Activated CD4-positive, alpha-beta memory T cell treated with anti-CD3 and anti-CD28 coated beads for 36 hours (primary cell): ENCODE data around the gene CHRDL2. TPM values are rescaled to one million over a fixed set of nuclear protein-coding genes. Genes with fewer than 3 reads are reported as not detected.
"Not testable (repeated sequence)": the region's sequence is repeated elsewhere in the genome, so short reads cannot be mapped to it uniquely, and the experiment has no call there.

Source experiments
- CTCF ChIA-PET: fragments of 350-600 bp; sonication (Branson Sonifier 250); formaldehyde crosslinking; loops from one replicate; lab custom pipeline; 2021; ENCODE audit warnings: antibody characterized with exemption, inconsistent platforms; lab: Charles Lee
- POLR2A ChIA-PET: fragments of 350-600 bp; sonication (Branson Sonifier 250); formaldehyde crosslinking; loops from one replicate; lab custom pipeline; 2021; ENCODE audit warnings: antibody characterized with exemption; lab: Charles Lee
- DNase-seq: peaks from one replicate; pipeline ENCODE4 v3.0.0-alpha.2; 2020
- H3K27ac Mint-ChIP-seq: one replicate; pipeline ENCODE4 v1.8.0; 2021; ENCODE audit warnings: mixed read lengths
- H3K27me3 Mint-ChIP-seq: one replicate; pipeline ENCODE4 v1.8.0; 2021; ENCODE audit warnings: mixed read lengths
- H3K36me3 Mint-ChIP-seq: one replicate; pipeline ENCODE4 v1.8.0; 2021; ENCODE audit warnings: mixed read lengths
- H3K4me1 Mint-ChIP-seq: one replicate; pipeline ENCODE4 v1.8.0; 2021; ENCODE audit warnings: low read depth, mixed read lengths
- H3K4me3 Mint-ChIP-seq: one replicate; pipeline ENCODE4 v1.8.0; 2021; ENCODE audit warnings: mild to moderate bottlenecking, mixed read lengths
- H3K9me3 Mint-ChIP-seq: one replicate; pipeline ENCODE4 v1.8.0; 2021; ENCODE audit warnings: mixed read lengths
- intact Hi-C: fragments of 100-400 bp; cut with micrococcal nuclease; formaldehyde crosslinking; loops from one replicate; pipeline ENCODE4 v1.15.1; 2023
- total RNA-seq, 2 experiments: library from RNA; stranded (reverse); gene quantifications; one replicate each; pipeline ENCODE4 v1.2.3, GENCODE V29; 2021

Gene CHRDL2
- total RNA-seq, 2 experiments from 2014 or later: not detected

- no peak for DNase-seq
- CTCF ChIA-PET: interaction anchor here (1.4 kb wide), 1 partner anchor 31 kb away, joined by 3 read pairs; no protein-coding TSS in a partner anchor
- intact Hi-C loops: no loop called here
- H3K27me3 Mint-ChIP-seq: no peaks in the 10 kb centered on the region
- POLR2A ChIA-PET: no interaction called here
- H3K4me3 Mint-ChIP-seq: no peak overlapping the region
- H3K36me3 Mint-ChIP-seq: no peaks in the 10 kb centered on the region
- H3K9me3 Mint-ChIP-seq: no peaks in the 10 kb centered on the region
- H3K27ac Mint-ChIP-seq: no peak overlapping the region
- no peaks in the 10 kb centered on the region for H3K4me1 Mint-ChIP-seq
Observed at GRCh38 chr11:74671520-74672196, 59.6 kb downstream of the CHRDL2 start.

- no peak overlapping the region for H3K27ac Mint-ChIP-seq
- ChIA-PET CTCF (interaction anchor here (1.0 kb wide), 1 partner anchor 56 kb away, joined by 3 read pairs; no protein-coding TSS in a partner anchor), POLR2A (no interaction called here)
- no peak for DNase-seq
- no peaks in the 10 kb centered on the region for H3K36me3 Mint-ChIP-seq
- no peaks in the 10 kb centered on the region for H3K9me3 Mint-ChIP-seq
- intact Hi-C loops: no loop called here
- H3K4me1 Mint-ChIP-seq: no peaks in the 10 kb centered on the region
- no peaks in the 10 kb centered on the region for H3K27me3 Mint-ChIP-seq
- H3K4me3 Mint-ChIP-seq: no peak overlapping the region
Observed at GRCh38 chr11:74670171-74670570, 61.1 kb downstream of the CHRDL2 start.

GRCh38 chr11:74669211-74670160 lies 61.7 kb downstream of the CHRDL2 start:
- ChIA-PET POLR2A (no interaction called here), CTCF (no interaction called here)
- Mint-ChIP-seq H3K4me3 (no peak overlapping the region), H3K27me3 (no peaks in the 10 kb centered on the region), H3K27ac (no peak overlapping the region), H3K36me3 (no peaks in the 10 kb centered on the region), H3K9me3 (no peaks in the 10 kb centered on the region), H3K4me1 (no peaks in the 10 kb centered on the region)
- DNase-seq: no peak
- intact Hi-C loops: no loop called here

- ChIA-PET CTCF (no interaction called here), POLR2A (no interaction called here)
- peaks cover 26% of the 10 kb centered on the region for H3K36me3 Mint-ChIP-seq
- no peaks in the 10 kb centered on the region for H3K27me3 Mint-ChIP-seq
- no peak overlapping the region for H3K27ac Mint-ChIP-seq
- no peak for DNase-seq
- H3K4me3 Mint-ChIP-seq: no peak overlapping the region
- peaks cover 18% of the 10 kb centered on the region for H3K9me3 Mint-ChIP-seq
- no peaks in the 10 kb centered on the region for H3K4me1 Mint-ChIP-seq
- intact Hi-C loops: no loop called here
Observed at GRCh38 chr11:74663315-74663714, 67.9 kb downstream of the CHRDL2 start.

- ChIA-PET CTCF (interaction anchor here (0.5 kb wide), 1 partner anchor 1270 kb away, joined by 3 read pairs; no protein-coding TSS in a partner anchor), POLR2A (no interaction called here)
- peaks cover 32% of the 10 kb centered on the region for H3K36me3 Mint-ChIP-seq
- H3K4me1 Mint-ChIP-seq: no peaks in the 10 kb centered on the region
- peaks cover 23% of the 10 kb centered on the region for H3K9me3 Mint-ChIP-seq
- H3K27ac Mint-ChIP-seq: no peak overlapping the region
- intact Hi-C loops: no loop called here
- H3K4me3 Mint-ChIP-seq: no peak overlapping the region
- no peak for DNase-seq
- no peaks in the 10 kb centered on the region for H3K27me3 Mint-ChIP-seq
Observed at GRCh38 chr11:74662487-74663103, 68.6 kb downstream of the CHRDL2 start.

GRCh38 chr11:74659124-74659523 lies 72.1 kb downstream of the CHRDL2 start:
- H3K4me1 Mint-ChIP-seq, CTCF ChIA-PET, intact Hi-C loops, POLR2A ChIA-PET, DNase-seq, H3K27me3 Mint-ChIP-seq, H3K4me3 Mint-ChIP-seq, H3K27ac Mint-ChIP-seq: not testable (repeated sequence)
- Mint-ChIP-seq H3K36me3 (peaks cover 40% of the 10 kb centered on the region), H3K9me3 (peaks cover 23% of the 10 kb centered on the region)

GRCh38 chr11:74654976-74655375 lies 76.2 kb downstream of the CHRDL2 start:
- DNase-seq: no peak
- ChIA-PET POLR2A (no interaction called here), CTCF (no interaction called here)
- Mint-ChIP-seq H3K4me1 (no peaks in the 10 kb centered on the region), H3K4me3 (no peak overlapping the region), H3K27ac (no peak overlapping the region), H3K27me3 (no peaks in the 10 kb centered on the region), H3K36me3 (peaks cover 53% of the 10 kb centered on the region), H3K9me3 (peaks cover 18% of the 10 kb centered on the region)
- intact Hi-C loops: no loop called here

- Mint-ChIP-seq H3K27ac (no peak overlapping the region), H3K9me3 (no peaks in the 10 kb centered on the region), H3K36me3 (peaks cover 45% of the 10 kb centered on the region), H3K27me3 (no peaks in the 10 kb centered on the region), H3K4me3 (no peak overlapping the region), H3K4me1 (no peaks in the 10 kb centered on the region)
- intact Hi-C loops: no loop called here
- DNase-seq: no peak
- CTCF ChIA-PET: no interaction called here
- POLR2A ChIA-PET: no interaction called here
Observed at GRCh38 chr11:74650498-74650897, 80.7 kb downstream of the CHRDL2 start.

- intact Hi-C loops: no loop called here
- H3K4me3 Mint-ChIP-seq: no peak overlapping the region
- H3K27me3 Mint-ChIP-seq: no peaks in the 10 kb centered on the region
- no peak for DNase-seq
- ChIA-PET CTCF (no interaction called here), POLR2A (no interaction called here)
- no peaks in the 10 kb centered on the region for H3K4me1 Mint-ChIP-seq
- H3K9me3 Mint-ChIP-seq: no peaks in the 10 kb centered on the region
- H3K36me3 Mint-ChIP-seq: peaks cover 50% of the 10 kb centered on the region
- H3K27ac Mint-ChIP-seq: no peak overlapping the region
Observed at GRCh38 chr11:74648894-74649293, 82.3 kb downstream of the CHRDL2 start.

- Mint-ChIP-seq H3K27ac (no peak overlapping the region), H3K4me3 (no peak overlapping the region), H3K4me1 (no peaks in the 10 kb centered on the region), H3K27me3 (no peaks in the 10 kb centered on the region), H3K9me3 (no peaks in the 10 kb centered on the region), H3K36me3 (peaks cover 52% of the 10 kb centered on the region)
- intact Hi-C loops: no loop called here
- ChIA-PET CTCF (no interaction called here), POLR2A (no interaction called here)
- DNase-seq: no peak
Observed at GRCh38 chr11:74647831-74648230, 83.4 kb downstream of the CHRDL2 start.

- H3K36me3 Mint-ChIP-seq: peaks cover 53% of the 10 kb centered on the region
- ChIA-PET POLR2A (no interaction called here), CTCF (no interaction called here)
Observed at GRCh38 chr11:74647404-74647803, 83.8 kb downstream of the CHRDL2 start.

GRCh38 chr11:74646954-74647353 lies 84.3 kb downstream of the CHRDL2 start:
- no peak overlapping the region for H3K27ac Mint-ChIP-seq
- no peak overlapping the region for H3K4me3 Mint-ChIP-seq
- H3K9me3 Mint-ChIP-seq: no peaks in the 10 kb centered on the region
- H3K27me3 Mint-ChIP-seq: no peaks in the 10 kb centered on the region
- H3K4me1 Mint-ChIP-seq: no peaks in the 10 kb centered on the region
- CTCF ChIA-PET: no interaction called here
- intact Hi-C loops: no loop called here
- POLR2A ChIA-PET: no interaction called here
- peaks cover 56% of the 10 kb centered on the region for H3K36me3 Mint-ChIP-seq
- no peak for DNase-seq

More at GRCh38 chr11:74647404-74647803, 83.8 kb downstream of the CHRDL2 start:
- intact Hi-C loops: no loop called here
- Mint-ChIP-seq H3K4me1 (no peaks in the 10 kb centered on the region), H3K9me3 (no peaks in the 10 kb centered on the region), H3K4me3 (no peak overlapping the region), H3K27me3 (no peaks in the 10 kb centered on the region), H3K27ac (no peak overlapping the region)
- no peak for DNase-seq
